ENCODE measurements around the gene UCKL1. TPM values are rescaled to one million over a fixed set of nuclear protein-coding genes. Genes with fewer than 3 reads are reported as not detected.
"Not testable (repeated sequence)": the region's sequence is repeated elsewhere in the genome, so short reads cannot be mapped to it uniquely, and the experiment has no call there.

Gene UCKL1
- total RNA-seq, 2 donors from 2014 or later = 30.8 to 32.4 TPM

DNA sequence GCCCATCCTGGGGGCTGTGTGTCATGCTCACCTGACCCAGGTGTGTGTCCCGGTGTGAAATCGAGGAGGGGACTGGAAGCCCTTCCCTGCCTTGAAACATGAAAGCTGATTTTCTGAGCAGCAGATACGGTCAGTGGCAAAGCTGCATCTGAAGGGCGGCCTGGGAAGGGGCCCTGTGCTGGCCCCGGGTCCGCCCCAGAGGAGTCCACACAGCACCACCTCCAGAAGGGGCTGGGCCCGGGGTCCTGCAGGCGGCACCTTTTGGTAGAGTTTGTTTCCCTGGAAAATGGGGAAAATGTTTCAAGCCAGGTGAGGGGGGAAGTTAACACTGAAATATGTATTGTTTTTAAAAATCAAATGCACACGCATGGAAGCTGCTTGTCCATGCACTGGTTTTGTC lies 20.8 kb downstream of the UCKL1 start:
- ATAC-seq = no peak

GRCh38 chr20:63934271-63935068 lies 21.7 kb downstream of the UCKL1 start:
- intact Hi-C loops (cut with DNase I) = no loop called here
- no peak for DNase-seq
- ATAC-seq = no peak

More for the DNA sequence above, 20.8 kb downstream of the UCKL1 start:
- no peak for DNase-seq
- intact Hi-C loops (cut with DNase I) = no loop called here

GRCh38 chr20:63933646-63934045 lies 22.6 kb downstream of the UCKL1 start:
- intact Hi-C loops (cut with DNase I) = no loop called here
- no peak for DNase-seq
- no peak for ATAC-seq

- ATAC-seq = no peak
- DNase-seq = no peak
- intact Hi-C loops (cut with DNase I) = no loop called here
These were observed 23.5 kb downstream of the UCKL1 start for GRCh38 chr20:63932606-63933160.

DNA sequence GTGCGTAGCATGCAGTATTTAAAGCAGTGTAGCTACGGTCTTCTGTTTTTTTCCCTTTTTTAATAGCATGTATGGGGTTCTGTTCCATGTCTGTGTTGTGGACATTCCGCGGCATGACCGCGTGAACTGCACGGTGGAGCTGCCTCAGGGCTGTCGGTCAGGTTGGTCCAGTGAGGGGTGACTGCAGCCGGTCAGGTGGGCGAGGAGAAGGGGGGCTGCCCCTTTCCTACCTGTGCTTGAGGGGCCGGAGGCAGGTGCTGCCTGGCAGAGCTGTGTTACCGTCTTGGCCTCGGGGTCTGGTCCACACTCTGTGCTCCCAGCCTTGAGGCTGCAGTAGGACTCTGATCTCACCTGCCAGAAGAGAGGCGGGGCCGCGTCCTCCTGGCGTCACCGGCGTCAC lies 24.5 kb downstream of the UCKL1 start:
- ATAC-seq (no peak), DNase-seq (no peak)
- intact Hi-C loops (cut with DNase I) = no loop called here

DNA sequence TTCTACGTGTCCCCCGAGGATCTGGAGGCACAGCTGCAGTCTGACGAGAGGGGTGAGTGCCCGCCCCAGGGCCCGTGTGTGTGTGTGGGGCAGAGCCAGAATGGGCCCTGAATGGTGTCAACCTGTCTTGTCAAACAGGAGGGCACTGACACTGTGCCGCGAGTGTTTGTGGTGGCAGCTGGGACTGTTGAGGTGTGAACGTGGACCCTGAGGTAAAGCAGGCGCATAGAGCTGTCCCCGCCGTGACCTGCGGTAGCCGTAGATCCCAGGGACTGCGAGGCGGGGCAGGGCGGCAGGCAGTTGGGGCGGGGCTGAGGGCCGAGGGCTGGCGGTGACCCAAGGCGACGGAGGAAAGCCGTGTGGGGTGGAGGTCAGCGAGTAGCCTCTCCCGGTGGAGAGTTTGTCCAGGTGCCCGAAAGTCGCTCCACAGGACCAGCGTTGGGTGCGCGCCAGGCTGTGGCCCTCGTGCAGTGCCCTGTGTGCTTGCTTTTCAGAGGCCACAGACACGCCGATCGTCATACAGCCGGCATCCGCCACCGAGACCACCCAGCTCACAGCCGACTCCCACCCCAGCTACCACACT lies 25.2 kb downstream of the UCKL1 start:
- intact Hi-C loops (cut with DNase I) = no loop called here
- peak; percentile 81 to 90 for ATAC-seq
- peak; percentile 73 for DNase-seq

DNA sequence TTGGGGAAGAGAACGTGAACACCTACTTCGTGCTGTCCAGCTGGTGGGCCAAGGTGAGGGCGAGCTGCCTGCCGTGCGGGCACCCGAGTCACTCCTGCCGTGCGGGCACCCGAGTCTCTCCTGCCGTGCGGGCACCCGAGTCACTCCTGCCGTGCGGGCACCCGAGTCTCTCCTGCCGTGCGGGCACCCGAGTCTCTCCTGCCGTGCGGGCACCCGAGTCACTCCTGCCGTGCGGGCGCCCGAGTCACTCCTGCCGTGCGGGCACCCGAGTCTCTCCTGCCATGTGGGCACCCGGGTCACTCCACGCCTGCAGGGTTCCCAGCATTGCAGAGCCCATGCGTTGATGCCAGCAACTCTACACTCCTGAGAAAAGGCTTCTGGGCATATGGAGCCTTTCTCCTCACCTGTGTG lies 26.7 kb downstream of the UCKL1 start:
- intact Hi-C loops (cut with DNase I); DNase-seq; ATAC-seq: not testable (repeated sequence)

DNA sequence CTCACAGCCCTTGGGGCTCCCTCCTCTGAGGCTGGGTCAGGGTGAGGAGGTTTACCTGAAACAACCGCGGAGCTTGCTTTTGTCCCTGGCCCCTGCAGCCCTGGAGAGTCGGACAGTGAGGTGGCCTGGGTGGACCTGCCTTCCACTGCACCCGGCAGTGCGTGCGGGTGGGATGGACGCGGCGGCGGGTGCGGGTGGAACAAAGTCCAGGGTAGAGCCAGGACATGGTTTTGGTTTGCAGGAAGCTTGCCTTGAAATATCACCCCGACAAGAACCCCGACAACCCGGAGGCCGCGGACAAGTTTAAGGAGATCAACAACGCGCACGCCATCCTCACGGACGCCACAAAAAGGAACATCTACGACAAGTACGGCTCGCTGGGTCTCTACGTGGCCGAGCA lies 27.1 kb downstream of the UCKL1 start:
- no peak for DNase-seq
- no peak for ATAC-seq
- intact Hi-C loops (cut with DNase I) = no loop called here

DNA sequence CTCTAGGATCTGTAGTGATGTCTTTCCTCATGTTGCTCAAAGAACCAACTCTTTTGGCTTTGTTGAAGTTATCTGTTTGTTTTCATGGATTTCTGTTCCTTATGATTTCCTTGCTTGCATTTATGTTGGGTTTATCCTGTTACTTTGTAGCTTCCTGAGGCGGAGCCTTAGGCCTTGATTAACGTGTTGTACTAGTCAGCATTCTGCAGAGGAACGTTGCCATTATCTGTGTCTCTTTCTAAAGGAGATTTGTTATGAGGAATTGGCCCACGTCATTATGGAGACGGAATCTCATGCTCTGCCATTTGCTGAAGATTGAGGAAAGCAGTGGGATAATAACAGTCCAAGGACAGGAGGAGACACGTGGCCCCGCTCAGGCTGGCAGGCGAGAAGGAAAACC lies 29.9 kb downstream of the UCKL1 start:
- intact Hi-C loops (cut with DNase I) = no loop called here
- no peak for ATAC-seq
- no peak for DNase-seq

- DNase-seq (no peak), ATAC-seq (no peak)
- intact Hi-C loops (cut with DNase I) = no loop called here
These were observed 32.0 kb downstream of the UCKL1 start for GRCh38 chr20:63924241-63924640.

DNA sequence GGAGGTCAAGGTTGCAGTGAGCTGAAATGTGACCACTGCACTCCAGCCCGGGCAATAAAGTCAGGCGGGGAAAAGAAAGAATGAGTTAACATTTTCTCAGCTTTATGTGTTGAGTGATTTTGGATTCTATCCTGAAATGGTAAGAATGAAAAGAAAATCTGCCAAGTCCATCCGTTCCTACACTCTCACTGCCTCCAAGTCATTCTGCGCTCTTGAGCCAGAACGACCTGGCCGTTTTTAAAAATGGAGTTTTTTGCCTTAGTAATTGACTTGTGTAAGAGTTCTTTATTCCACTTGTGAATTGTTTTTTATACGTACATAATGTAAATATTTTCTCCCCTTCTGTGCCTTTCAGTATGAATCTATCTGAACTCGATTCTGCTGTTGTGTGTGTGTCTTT lies 32.6 kb downstream of the UCKL1 start:
- ATAC-seq (no peak), DNase-seq (no peak)
- intact Hi-C loops (cut with DNase I) = no loop called here

- intact Hi-C loops (cut with DNase I) = no loop called here
- DNase-seq = no peak
- no peak for ATAC-seq
These were observed 36.0 kb downstream of the UCKL1 start for GRCh38 chr20:63920226-63920625.

DNA sequence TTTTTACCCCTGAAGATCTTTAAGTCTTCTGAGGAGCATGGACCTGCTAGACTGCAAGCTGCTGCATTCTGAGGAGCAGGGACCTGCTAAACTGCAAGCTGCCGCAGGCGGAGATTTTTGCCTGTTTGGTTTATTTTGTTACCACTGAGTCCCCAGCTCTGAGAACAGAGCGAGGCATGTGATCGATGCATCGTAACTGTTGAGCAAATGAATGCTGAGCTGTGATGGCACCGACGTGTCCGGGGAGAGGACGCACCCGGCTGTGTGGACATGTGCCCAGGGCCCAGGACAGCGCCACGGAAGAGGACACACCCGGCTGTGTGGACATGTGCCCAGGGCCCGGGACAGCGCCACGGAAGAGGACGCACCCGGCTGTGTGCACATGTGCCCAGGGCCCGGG lies 37.1 kb downstream of the UCKL1 start:
- no peak for DNase-seq
- ATAC-seq = no peak
- intact Hi-C loops (cut with DNase I) = no loop called here

DNA sequence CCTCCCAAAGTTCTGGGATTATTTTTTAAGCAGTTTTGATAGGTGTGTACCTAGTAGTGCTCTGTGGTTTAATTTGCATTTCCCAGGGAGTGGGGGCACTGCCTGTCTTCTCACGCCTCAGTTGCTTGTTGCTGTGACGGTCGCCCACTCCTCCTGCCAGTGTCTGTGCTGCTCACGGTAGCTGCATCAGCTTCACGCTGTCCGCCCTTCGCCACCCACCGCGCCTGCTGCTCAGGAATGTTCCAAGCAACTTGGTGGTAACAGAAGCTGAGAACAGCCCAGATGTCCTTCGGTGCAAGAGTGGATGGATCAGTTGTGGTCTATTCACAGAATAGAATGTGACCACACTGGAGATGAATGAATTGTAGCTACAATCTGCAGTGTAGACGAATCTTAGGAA lies 38.4 kb downstream of the UCKL1 start:
- intact Hi-C loops (cut with DNase I) = no loop called here
- DNase-seq = no peak
- no peak for ATAC-seq

GRCh38 chr20:63916371-63916939 lies 39.8 kb downstream of the UCKL1 start:
- ATAC-seq; DNase-seq; intact Hi-C loops (cut with DNase I): not testable (repeated sequence)

DNA sequence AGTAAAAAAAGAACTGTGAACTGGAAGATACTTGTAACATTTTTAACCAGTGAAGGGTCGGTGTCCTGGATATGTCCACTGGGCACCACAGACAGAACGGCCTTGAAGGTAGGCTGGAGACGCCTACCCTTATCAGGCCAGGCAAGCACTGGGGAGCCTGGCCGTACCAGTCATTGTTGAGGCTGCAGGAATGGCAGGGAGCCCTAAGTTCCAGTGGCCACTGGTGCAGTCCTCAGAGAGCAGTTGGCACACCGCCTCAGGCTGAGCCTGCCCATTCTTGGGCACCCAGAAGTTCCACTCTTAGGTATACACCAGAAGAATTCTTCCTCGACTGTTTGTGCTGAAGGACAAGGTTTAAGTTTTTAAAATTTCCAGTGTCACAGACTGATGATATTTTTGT lies 40.7 kb downstream of the UCKL1 start:
- intact Hi-C loops (cut with DNase I) = no loop called here
- DNase-seq (no peak), ATAC-seq (peak; percentile 70)

GRCh38 chr20:63913768-63914167 lies 42.4 kb downstream of the UCKL1 start:
- DNase-seq (no peak), ATAC-seq (no peak)
- intact Hi-C loops (cut with DNase I) = no loop called here

GRCh38 chr20:63911176-63911575 lies 45.0 kb downstream of the UCKL1 start:
- intact Hi-C loops (cut with DNase I) = no loop called here
- DNase-seq (no peak), ATAC-seq (peak in 1 of 2 donors; percentile 32)

DNA sequence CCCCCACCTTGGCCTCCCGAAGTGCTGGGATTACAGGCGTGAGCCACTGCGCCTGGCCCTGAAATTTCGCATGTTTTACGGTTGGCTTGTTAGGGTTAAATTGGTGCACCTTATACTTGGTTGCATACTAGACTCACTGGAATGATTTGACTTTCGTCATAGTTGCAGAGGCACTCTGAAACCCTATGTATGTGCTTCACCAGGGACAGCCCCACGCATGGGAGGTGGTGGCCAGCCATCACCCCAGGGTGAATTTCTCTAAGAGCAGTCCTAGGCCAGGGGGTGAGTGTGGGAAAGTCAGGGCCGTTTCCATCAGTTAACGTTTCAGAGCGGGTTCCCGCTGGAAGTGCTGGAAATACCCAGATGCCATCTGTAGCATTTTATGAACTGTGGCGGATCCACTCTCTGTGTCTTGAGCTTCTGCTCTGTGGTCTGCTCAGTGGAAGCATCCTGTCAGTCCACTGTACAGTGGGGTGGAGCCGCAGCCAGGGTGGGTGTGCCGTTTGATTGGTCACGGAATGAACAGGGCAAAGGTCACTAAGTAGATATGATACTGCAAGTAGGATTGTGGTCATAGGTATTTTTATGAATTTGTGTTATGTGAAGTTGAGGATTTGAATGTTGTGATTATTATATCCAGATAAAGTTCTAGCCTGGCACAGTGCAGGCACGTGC lies 48.1 kb downstream of the UCKL1 start:
- ATAC-seq (peak in 1 of 2 donors; percentile 21), DNase-seq (no peak)

More for the DNA sequence above, 48.1 kb downstream of the UCKL1 start:
- intact Hi-C loops (cut with DNase I) = loop anchor here (5.0 kb wide), 1 partner anchor 64 kb away; no protein-coding TSS in a partner anchor

All from left cardiac atrium (tissue), 4 donors.